Liver (tissue), 3 donors: Measurements from ENCODE around the gene VEZF1.

ENCODE experiments used
- EGR1 ChIP-seq, 2 donors: IDR thresholded peaks; 2 replicates each; pipeline ENCODE4 v1.6.1; 2016 to 2018; ENCODE audit warnings: antibody characterized with exemption in 2 of 2, low read depth in 2 of 2
- FOXA1 ChIP-seq: IDR thresholded peaks from 2 replicates; pipeline ENCODE4 v1.6.1; 2016; ENCODE audit warnings: antibody characterized with exemption
- FOXA2 ChIP-seq: IDR thresholded peaks from 2 replicates; pipeline ENCODE4 v1.6.1; 2016; ENCODE audit warnings: antibody characterized with exemption
- JUND ChIP-seq, 2 donors: IDR thresholded peaks; 2 replicates each; pipeline ENCODE4 v1.6.1; 2016; ENCODE audit warnings: antibody characterized with exemption in 2 of 2
- NR2F2 ChIP-seq: IDR thresholded peaks from 2 replicates; pipeline ENCODE4 v1.6.1; 2016; ENCODE audit warnings: antibody characterized with exemption
- RAD21 ChIP-seq, 2 donors: IDR thresholded peaks; 2 replicates each; pipeline ENCODE4 v1.6.1; 2016; ENCODE audit warnings: antibody characterized with exemption in 2 of 2, mild to moderate bottlenecking in 2 of 2
- SP1 ChIP-seq: IDR thresholded peaks from 2 replicates; pipeline ENCODE4 v1.6.1; 2018; ENCODE audit warnings: antibody characterized with exemption, mild to moderate bottlenecking
- TAF1 ChIP-seq: conservative IDR thresholded peaks from 2 replicates; pipeline ENCODE4 v1.6.1; 2016; ENCODE audit warnings: antibody characterized with exemption, mild to moderate bottlenecking
- YY1 ChIP-seq: IDR thresholded peaks from 2 replicates; pipeline ENCODE4 v1.6.1; 2016; ENCODE audit warnings: antibody characterized with exemption, mild to moderate bottlenecking
- TF ChIP-seq, protein P1 (sequence below): fragments of 150-350 bp; IDR thresholded peaks from 2 replicates; pipeline ENCODE4 v1.5.1; 2017; ENCODE audit warnings: improper control_type of control experiment, low read depth, low read length; ENCODE audit not compliant: missing input control
- TF ChIP-seq, protein P2 (sequence below): IDR thresholded peaks from 2 replicates; pipeline ENCODE4 v1.6.1; 2016; ENCODE audit warnings: antibody characterized with exemption
- TF ChIP-seq, protein P3 (sequence below): IDR thresholded peaks from 2 replicates; pipeline ENCODE4 v1.6.1; 2016; ENCODE audit warnings: antibody characterized with exemption, mild to moderate bottlenecking
- TF ChIP-seq, protein P4 (sequence below): IDR thresholded peaks from 2 replicates; pipeline ENCODE4 v1.6.1; 2016; ENCODE audit warnings: antibody characterized with exemption
- donor health status: healthy.
- donor health status: healthy.

DNA sequence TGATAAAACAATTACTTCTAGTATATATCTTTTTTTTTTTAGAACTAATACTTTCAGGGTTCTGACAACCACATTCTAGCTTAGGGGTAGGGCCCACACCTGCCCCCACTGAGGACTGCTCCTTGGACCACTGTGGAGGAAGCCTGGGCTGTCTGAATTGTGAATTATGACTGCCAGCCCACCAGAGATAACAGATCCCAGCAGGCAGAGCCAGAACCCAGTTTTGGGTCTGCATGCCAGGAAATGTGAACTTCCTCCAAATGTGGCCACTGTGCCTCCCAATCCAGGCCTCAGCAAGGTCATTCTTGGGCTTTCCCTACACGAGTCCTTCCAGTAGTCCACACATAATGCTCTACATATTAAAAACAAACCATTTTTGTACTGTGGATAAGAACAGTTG, 15.9 kb downstream of the VEZF1 start:
- TF ChIP-seq, protein P1, sequence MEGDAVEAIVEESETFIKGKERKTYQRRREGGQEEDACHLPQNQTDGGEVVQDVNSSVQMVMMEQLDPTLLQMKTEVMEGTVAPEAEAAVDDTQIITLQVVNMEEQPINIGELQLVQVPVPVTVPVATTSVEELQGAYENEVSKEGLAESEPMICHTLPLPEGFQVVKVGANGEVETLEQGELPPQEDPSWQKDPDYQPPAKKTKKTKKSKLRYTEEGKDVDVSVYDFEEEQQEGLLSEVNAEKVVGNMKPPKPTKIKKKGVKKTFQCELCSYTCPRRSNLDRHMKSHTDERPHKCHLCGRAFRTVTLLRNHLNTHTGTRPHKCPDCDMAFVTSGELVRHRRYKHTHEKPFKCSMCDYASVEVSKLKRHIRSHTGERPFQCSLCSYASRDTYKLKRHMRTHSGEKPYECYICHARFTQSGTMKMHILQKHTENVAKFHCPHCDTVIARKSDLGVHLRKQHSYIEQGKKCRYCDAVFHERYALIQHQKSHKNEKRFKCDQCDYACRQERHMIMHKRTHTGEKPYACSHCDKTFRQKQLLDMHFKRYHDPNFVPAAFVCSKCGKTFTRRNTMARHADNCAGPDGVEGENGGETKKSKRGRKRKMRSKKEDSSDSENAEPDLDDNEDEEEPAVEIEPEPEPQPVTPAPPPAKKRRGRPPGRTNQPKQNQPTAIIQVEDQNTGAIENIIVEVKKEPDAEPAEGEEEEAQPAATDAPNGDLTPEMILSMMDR, result no peak
- TF ChIP-seq, protein P2, sequence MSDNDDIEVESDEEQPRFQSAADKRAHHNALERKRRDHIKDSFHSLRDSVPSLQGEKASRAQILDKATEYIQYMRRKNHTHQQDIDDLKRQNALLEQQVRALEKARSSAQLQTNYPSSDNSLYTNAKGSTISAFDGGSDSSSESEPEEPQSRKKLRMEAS, result no peak
- TF ChIP-seq, protein P3, sequence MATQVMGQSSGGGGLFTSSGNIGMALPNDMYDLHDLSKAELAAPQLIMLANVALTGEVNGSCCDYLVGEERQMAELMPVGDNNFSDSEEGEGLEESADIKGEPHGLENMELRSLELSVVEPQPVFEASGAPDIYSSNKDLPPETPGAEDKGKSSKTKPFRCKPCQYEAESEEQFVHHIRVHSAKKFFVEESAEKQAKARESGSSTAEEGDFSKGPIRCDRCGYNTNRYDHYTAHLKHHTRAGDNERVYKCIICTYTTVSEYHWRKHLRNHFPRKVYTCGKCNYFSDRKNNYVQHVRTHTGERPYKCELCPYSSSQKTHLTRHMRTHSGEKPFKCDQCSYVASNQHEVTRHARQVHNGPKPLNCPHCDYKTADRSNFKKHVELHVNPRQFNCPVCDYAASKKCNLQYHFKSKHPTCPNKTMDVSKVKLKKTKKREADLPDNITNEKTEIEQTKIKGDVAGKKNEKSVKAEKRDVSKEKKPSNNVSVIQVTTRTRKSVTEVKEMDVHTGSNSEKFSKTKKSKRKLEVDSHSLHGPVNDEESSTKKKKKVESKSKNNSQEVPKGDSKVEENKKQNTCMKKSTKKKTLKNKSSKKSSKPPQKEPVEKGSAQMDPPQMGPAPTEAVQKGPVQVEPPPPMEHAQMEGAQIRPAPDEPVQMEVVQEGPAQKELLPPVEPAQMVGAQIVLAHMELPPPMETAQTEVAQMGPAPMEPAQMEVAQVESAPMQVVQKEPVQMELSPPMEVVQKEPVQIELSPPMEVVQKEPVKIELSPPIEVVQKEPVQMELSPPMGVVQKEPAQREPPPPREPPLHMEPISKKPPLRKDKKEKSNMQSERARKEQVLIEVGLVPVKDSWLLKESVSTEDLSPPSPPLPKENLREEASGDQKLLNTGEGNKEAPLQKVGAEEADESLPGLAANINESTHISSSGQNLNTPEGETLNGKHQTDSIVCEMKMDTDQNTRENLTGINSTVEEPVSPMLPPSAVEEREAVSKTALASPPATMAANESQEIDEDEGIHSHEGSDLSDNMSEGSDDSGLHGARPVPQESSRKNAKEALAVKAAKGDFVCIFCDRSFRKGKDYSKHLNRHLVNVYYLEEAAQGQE, result no peak
- TF ChIP-seq TAF1 (no peak), YY1 (no peak), RAD21 (IDR thresholded peaks at IDR 0.05) (no peak), JUND (IDR thresholded peaks at IDR 0.05) (no peak), FOXA1 (no peak), EGR1 (IDR thresholded peaks at IDR 0.05; ENCODE audit: low read depth in 2 of 2) (no peak), FOXA2 (no peak), NR2F2 (no peak), SP1 (no peak)
- TF ChIP-seq, protein P4, sequence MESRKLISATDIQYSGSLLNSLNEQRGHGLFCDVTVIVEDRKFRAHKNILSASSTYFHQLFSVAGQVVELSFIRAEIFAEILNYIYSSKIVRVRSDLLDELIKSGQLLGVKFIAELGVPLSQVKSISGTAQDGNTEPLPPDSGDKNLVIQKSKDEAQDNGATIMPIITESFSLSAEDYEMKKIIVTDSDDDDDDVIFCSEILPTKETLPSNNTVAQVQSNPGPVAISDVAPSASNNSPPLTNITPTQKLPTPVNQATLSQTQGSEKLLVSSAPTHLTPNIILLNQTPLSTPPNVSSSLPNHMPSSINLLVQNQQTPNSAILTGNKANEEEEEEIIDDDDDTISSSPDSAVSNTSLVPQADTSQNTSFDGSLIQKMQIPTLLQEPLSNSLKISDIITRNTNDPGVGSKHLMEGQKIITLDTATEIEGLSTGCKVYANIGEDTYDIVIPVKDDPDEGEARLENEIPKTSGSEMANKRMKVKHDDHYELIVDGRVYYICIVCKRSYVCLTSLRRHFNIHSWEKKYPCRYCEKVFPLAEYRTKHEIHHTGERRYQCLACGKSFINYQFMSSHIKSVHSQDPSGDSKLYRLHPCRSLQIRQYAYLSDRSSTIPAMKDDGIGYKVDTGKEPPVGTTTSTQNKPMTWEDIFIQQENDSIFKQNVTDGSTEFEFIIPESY, result no peak
